Measurements from ENCODE around the gene CNTNAP2.

DNA sequence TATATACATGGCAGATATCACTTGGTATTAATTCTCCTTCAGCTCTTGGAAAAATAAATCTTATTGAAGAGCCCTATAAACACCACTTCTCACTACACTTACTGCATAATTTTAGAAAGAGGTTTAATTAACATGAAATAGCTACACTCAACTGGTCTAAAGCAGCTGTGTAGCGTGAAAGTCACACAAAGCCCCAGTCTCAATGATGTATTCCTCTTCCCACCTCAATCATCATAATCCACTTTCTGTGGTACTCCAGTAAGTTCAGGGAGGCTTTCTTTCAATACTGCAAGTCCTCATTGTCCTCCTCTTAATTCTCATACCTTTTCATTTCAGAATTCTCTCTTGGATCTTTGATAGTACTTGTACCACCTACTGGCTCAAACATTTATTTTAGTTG, 688.0 kb downstream of the CNTNAP2 start:
- TF ChIP-seq, protein P1, sequence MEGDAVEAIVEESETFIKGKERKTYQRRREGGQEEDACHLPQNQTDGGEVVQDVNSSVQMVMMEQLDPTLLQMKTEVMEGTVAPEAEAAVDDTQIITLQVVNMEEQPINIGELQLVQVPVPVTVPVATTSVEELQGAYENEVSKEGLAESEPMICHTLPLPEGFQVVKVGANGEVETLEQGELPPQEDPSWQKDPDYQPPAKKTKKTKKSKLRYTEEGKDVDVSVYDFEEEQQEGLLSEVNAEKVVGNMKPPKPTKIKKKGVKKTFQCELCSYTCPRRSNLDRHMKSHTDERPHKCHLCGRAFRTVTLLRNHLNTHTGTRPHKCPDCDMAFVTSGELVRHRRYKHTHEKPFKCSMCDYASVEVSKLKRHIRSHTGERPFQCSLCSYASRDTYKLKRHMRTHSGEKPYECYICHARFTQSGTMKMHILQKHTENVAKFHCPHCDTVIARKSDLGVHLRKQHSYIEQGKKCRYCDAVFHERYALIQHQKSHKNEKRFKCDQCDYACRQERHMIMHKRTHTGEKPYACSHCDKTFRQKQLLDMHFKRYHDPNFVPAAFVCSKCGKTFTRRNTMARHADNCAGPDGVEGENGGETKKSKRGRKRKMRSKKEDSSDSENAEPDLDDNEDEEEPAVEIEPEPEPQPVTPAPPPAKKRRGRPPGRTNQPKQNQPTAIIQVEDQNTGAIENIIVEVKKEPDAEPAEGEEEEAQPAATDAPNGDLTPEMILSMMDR (IDR thresholded peaks at IDR 0.05): no peak
- TF ChIP-seq TCF7L2 (IDR thresholded peaks at IDR 0.05; ENCODE audit: low read depth, low read length) (no peak), POLR2AphosphoS5 (IDR thresholded peaks at IDR 0.05; ENCODE audit: low read depth, low read length) (no peak)
- TF ChIP-seq, protein P2, sequence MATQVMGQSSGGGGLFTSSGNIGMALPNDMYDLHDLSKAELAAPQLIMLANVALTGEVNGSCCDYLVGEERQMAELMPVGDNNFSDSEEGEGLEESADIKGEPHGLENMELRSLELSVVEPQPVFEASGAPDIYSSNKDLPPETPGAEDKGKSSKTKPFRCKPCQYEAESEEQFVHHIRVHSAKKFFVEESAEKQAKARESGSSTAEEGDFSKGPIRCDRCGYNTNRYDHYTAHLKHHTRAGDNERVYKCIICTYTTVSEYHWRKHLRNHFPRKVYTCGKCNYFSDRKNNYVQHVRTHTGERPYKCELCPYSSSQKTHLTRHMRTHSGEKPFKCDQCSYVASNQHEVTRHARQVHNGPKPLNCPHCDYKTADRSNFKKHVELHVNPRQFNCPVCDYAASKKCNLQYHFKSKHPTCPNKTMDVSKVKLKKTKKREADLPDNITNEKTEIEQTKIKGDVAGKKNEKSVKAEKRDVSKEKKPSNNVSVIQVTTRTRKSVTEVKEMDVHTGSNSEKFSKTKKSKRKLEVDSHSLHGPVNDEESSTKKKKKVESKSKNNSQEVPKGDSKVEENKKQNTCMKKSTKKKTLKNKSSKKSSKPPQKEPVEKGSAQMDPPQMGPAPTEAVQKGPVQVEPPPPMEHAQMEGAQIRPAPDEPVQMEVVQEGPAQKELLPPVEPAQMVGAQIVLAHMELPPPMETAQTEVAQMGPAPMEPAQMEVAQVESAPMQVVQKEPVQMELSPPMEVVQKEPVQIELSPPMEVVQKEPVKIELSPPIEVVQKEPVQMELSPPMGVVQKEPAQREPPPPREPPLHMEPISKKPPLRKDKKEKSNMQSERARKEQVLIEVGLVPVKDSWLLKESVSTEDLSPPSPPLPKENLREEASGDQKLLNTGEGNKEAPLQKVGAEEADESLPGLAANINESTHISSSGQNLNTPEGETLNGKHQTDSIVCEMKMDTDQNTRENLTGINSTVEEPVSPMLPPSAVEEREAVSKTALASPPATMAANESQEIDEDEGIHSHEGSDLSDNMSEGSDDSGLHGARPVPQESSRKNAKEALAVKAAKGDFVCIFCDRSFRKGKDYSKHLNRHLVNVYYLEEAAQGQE (IDR thresholded peaks at IDR 0.05; ENCODE audit: insufficient read depth in 1 of 2, low read depth in 2 of 2, low read length in 1 of 2): no peak
